Measurements from ENCODE around the gene PRAMEF12. TPM values are rescaled to one million over a fixed set of nuclear protein-coding genes. Genes with fewer than 3 reads are reported as not detected.

The PRAMEF12 gene
- total RNA-seq, 1 experiment from 2014 or later: not detected

DNA sequence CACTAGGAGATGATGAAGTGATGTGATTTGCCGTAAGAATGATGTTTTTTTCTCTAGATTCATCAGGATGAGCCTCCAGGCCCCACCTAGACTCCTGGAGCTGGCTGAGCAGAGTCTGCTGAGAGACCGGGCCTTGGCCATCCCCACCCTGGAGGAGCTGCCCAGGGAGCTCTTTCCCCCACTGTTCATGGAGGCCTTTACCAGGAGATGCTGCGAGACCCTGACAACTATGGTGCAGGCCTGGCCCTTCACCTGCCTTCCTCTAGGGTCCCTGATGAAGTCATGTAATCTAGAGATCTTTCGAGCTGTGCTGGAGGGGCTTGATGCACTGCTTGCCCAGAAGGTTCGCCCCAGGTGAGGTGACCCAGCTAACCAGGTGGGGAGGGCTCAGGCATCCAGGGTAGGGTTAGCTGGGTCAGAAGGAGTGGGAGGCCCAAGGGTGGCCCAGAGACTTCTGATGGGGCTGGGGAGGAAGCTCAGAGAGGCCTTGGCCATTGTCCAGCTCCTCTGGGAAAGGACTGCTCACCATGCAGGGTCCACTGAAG, 1.3 kb downstream of the PRAMEF12 start:
- no peaks in the 10 kb centered on the region for H4K20me1 ChIP-seq (ENCODE audit: insufficient read depth)
- no TSS peak for BruUV-seq (replicated peaks)

GRCh38 chr1:12775443-12775842, 1.9 kb downstream of the PRAMEF12 start:
- CTCF ChIA-PET: no interaction called here

More for the DNA sequence above, 1.3 kb downstream of the PRAMEF12 start:
- no peak for DNase-seq
- no peaks in the 10 kb centered on the region for H3K36me3 ChIP-seq (ENCODE audit: low read depth)
- ChIA-PET POLR2A (ENCODE audit: unreplicated experiment) (no interaction called here), CTCF (no interaction called here)
- H3K4me1 ChIP-seq (replicated peaks; ENCODE audit: insufficient read depth): no peaks in the 10 kb centered on the region
- H3K4me2 ChIP-seq: no peak overlapping the region
- no peaks in the 10 kb centered on the region for H3F3A ChIP-seq (ENCODE audit: insufficient read depth, low read depth)
- H3K4me3 ChIP-seq: no peak overlapping the region
- no peaks in the 10 kb centered on the region for H3K79me2 ChIP-seq (ENCODE audit: low read depth)
- no peaks in the 10 kb centered on the region for H3K9me2 ChIP-seq (ENCODE audit: insufficient read depth)
- H3K27ac ChIP-seq: no peak overlapping the region
- TF ChIP-seq EZH2 (IDR thresholded peaks at IDR 0.05; ENCODE audit: low read depth): no peak
- TF ChIP-seq, protein P1, sequence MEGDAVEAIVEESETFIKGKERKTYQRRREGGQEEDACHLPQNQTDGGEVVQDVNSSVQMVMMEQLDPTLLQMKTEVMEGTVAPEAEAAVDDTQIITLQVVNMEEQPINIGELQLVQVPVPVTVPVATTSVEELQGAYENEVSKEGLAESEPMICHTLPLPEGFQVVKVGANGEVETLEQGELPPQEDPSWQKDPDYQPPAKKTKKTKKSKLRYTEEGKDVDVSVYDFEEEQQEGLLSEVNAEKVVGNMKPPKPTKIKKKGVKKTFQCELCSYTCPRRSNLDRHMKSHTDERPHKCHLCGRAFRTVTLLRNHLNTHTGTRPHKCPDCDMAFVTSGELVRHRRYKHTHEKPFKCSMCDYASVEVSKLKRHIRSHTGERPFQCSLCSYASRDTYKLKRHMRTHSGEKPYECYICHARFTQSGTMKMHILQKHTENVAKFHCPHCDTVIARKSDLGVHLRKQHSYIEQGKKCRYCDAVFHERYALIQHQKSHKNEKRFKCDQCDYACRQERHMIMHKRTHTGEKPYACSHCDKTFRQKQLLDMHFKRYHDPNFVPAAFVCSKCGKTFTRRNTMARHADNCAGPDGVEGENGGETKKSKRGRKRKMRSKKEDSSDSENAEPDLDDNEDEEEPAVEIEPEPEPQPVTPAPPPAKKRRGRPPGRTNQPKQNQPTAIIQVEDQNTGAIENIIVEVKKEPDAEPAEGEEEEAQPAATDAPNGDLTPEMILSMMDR (conservative IDR thresholded peaks at IDR 0.05): no peak
- H3K27me3 ChIP-seq (ENCODE audit: insufficient read depth, low read depth): peaks cover 6% of the 10 kb centered on the region; the same call in 1 of the 2 replicates
- intact Hi-C loops (cut with micrococcal nuclease; ENCODE audit: unreplicated experiment): loop anchor here (10.0 kb wide), 2 partner anchors 500 to 660 kb away; no protein-coding TSS in a partner anchor
- H2AFZ ChIP-seq: no peak overlapping the region
- no peaks in the 10 kb centered on the region for H3K9me3 ChIP-seq (ENCODE audit: insufficient read depth, low read depth)

GRCh38 chr1:12776801-12777557, 3.4 kb downstream of the PRAMEF12 start:
- peaks cover 6% of the 10 kb centered on the region; the same call in 1 of the 2 replicates for H3K27me3 ChIP-seq (ENCODE audit: insufficient read depth, low read depth)
- H3K4me3 ChIP-seq: no peak overlapping the region
- no peaks in the 10 kb centered on the region for H3K4me1 ChIP-seq (replicated peaks; ENCODE audit: insufficient read depth)
- no peaks in the 10 kb centered on the region for H4K20me1 ChIP-seq (ENCODE audit: insufficient read depth)
- H3K9me3 ChIP-seq (ENCODE audit: insufficient read depth, low read depth): no peaks in the 10 kb centered on the region
- TF ChIP-seq, protein P1 (conservative IDR thresholded peaks at IDR 0.05): no peak
- no peak for TF ChIP-seq EZH2 (IDR thresholded peaks at IDR 0.05; ENCODE audit: low read depth)
- DNase-seq: no peak
- BruUV-seq (replicated peaks): no TSS peak
- intact Hi-C loops (cut with micrococcal nuclease; ENCODE audit: unreplicated experiment): loop anchor here (10.0 kb wide), 2 partner anchors 502 to 662 kb away; no protein-coding TSS in a partner anchor
- H3K36me3 ChIP-seq (ENCODE audit: low read depth): no peaks in the 10 kb centered on the region
- no peak overlapping the region for H3K4me2 ChIP-seq
- H3K27ac ChIP-seq: no peak overlapping the region
- ChIA-PET CTCF (no interaction called here), POLR2A (ENCODE audit: unreplicated experiment) (no interaction called here)
- H2AFZ ChIP-seq: no peak overlapping the region
- no peaks in the 10 kb centered on the region for H3K79me2 ChIP-seq (ENCODE audit: low read depth)
- no peaks in the 10 kb centered on the region for H3K9me2 ChIP-seq (ENCODE audit: insufficient read depth)
- H3F3A ChIP-seq (ENCODE audit: insufficient read depth, low read depth): no peaks in the 10 kb centered on the region

More at GRCh38 chr1:12775443-12775842, 1.9 kb downstream of the PRAMEF12 start:
- intact Hi-C loops (cut with micrococcal nuclease; ENCODE audit: unreplicated experiment): loop anchor here (10.0 kb wide), 2 partner anchors 501 to 661 kb away; no protein-coding TSS in a partner anchor
- H4K20me1 ChIP-seq (ENCODE audit: insufficient read depth): no peaks in the 10 kb centered on the region
- no peak for TF ChIP-seq EZH2 (IDR thresholded peaks at IDR 0.05; ENCODE audit: low read depth)
- TF ChIP-seq, protein P1 (conservative IDR thresholded peaks at IDR 0.05): no peak
- no peak overlapping the region for H3K4me2 ChIP-seq
- peaks cover 6% of the 10 kb centered on the region; the same call in 1 of the 2 replicates for H3K27me3 ChIP-seq (ENCODE audit: insufficient read depth, low read depth)
- POLR2A ChIA-PET (ENCODE audit: unreplicated experiment): no interaction called here
- H3K4me3 ChIP-seq: no peak overlapping the region
- no peaks in the 10 kb centered on the region for H3F3A ChIP-seq (ENCODE audit: insufficient read depth, low read depth)
- no peaks in the 10 kb centered on the region for H3K9me3 ChIP-seq (ENCODE audit: insufficient read depth, low read depth)
- no peak for DNase-seq
- H3K27ac ChIP-seq: no peak overlapping the region
- no peaks in the 10 kb centered on the region for H3K9me2 ChIP-seq (ENCODE audit: insufficient read depth)
- H3K4me1 ChIP-seq (replicated peaks; ENCODE audit: insufficient read depth): no peaks in the 10 kb centered on the region
- H3K36me3 ChIP-seq (ENCODE audit: low read depth): no peaks in the 10 kb centered on the region
- H3K79me2 ChIP-seq (ENCODE audit: low read depth): no peaks in the 10 kb centered on the region
- BruUV-seq (replicated peaks): no TSS peak
- H2AFZ ChIP-seq: no peak overlapping the region

All from PC-9 (cell line).